WTC11 (cell line): ENCODE results near the gene FAM193B.

ENCODE experiments used
- CREB1 ChIP-seq: sonication (generic); formaldehyde crosslinking; IDR thresholded peaks from 2 replicates; pipeline ENCODE4 v1.8.0; 2023; ENCODE audit warnings: mild to moderate bottlenecking, missing genetic modification reagents
- CTCF ChIP-seq: fragments of 200-600 bp; IDR thresholded peaks from 2 replicates; pipeline ENCODE4 v1.8.0; 2022; ENCODE audit warnings: antibody characterized with exemption
- E2F1 ChIP-seq: sonication (generic); formaldehyde crosslinking; IDR thresholded peaks from 2 replicates; pipeline ENCODE4 v1.8.0; 2022; ENCODE audit warnings: mild to moderate bottlenecking, missing genetic modification reagents
- FOXJ3 ChIP-seq: sonication (generic); formaldehyde crosslinking; IDR thresholded peaks from 2 replicates; pipeline ENCODE4 v1.9.0; 2021; ENCODE audit warnings: missing genetic modification reagents, mild to moderate bottlenecking, borderline replicate concordance
- IRF1 ChIP-seq: sonication (generic); formaldehyde crosslinking; IDR thresholded peaks from 2 replicates; pipeline ENCODE4 v1.8.0; 2023; ENCODE audit warnings: missing genetic modification reagents
- IRF2 ChIP-seq: sonication (generic); formaldehyde crosslinking; IDR thresholded peaks from 2 replicates; pipeline ENCODE4 v1.8.0; 2022; ENCODE audit warnings: low read depth, missing genetic modification reagents, borderline replicate concordance
- MAX ChIP-seq: sonication (generic); formaldehyde crosslinking; IDR thresholded peaks from 2 replicates; pipeline ENCODE4 v1.8.0; 2022; ENCODE audit warnings: mild to moderate bottlenecking, missing genetic modification reagents
- NFE2L1 ChIP-seq: sonication (generic); formaldehyde crosslinking; IDR thresholded peaks from 2 replicates; pipeline ENCODE4 v1.8.1; 2023; ENCODE audit warnings: missing genetic modification reagents
- USF1 ChIP-seq: sonication (generic); formaldehyde crosslinking; IDR thresholded peaks from 2 replicates; pipeline ENCODE4 v1.8.0; 2022; ENCODE audit warnings: mild to moderate bottlenecking, missing genetic modification reagents
- ZNF121 ChIP-seq: sonication (generic); formaldehyde crosslinking; IDR thresholded peaks from 2 replicates; pipeline ENCODE4 v1.8.0; 2023; ENCODE audit warnings: missing genetic modification reagents
- ZNF281 ChIP-seq: sonication (generic); formaldehyde crosslinking; IDR thresholded peaks from 2 replicates; pipeline ENCODE4 v1.8.0; 2023; ENCODE audit warnings: mild to moderate bottlenecking, missing genetic modification reagents

GRCh38 chr5:177474846-177475562 lies 79.4 kb downstream of the FAM193B start:
- TF ChIP-seq CTCF (no peak), FOXJ3 (CRISPR knock-in tag) (no peak), USF1 (CRISPR knock-in tag) (no peak), MAX (CRISPR knock-in tag) (no peak), E2F1 (CRISPR knock-in tag) (no peak), NFE2L1 (CRISPR knock-in tag) (no peak), IRF2 (CRISPR knock-in tag) (no peak), CREB1 (CRISPR knock-in tag) (no peak), IRF1 (no peak), ZNF281 (CRISPR knock-in tag) (no peak), ZNF121 (no peak)
